IMR-90 (cell line): ENCODE results near the gene MYRFL. TPM values are rescaled to one million over a fixed set of nuclear protein-coding genes. Genes with fewer than 3 reads are reported as not detected.

Experiments used
- ATAC-seq: fragments of 200-7000 bp; cut with Tn5 transposase; 2 replicates; pipeline ENCODE4 v1.9.1; 2020; ENCODE audit warnings: low read depth, mild to moderate bottlenecking, moderate library complexity
- BruUV-seq: library from RNA; stranded (reverse); fragments of 400-500 nt; replicated peaks from 2 replicates; lab custom pipeline; 2021; lab: Mats Ljungman, UMichigan
- CTCF ChIA-PET: fragments of 300-600 bp; formaldehyde crosslinking; extraction: SDS; loops from one replicate; lab custom pipeline; 2021; ENCODE audit warnings: antibody characterized with exemption; lab: Yijun Ruan, JAX
- POLR2A ChIA-PET: fragments of 300-600 bp; sonication (Branson Sonifier 250); formaldehyde crosslinking; loops from one replicate; lab custom pipeline; 2022; ENCODE audit warnings: antibody characterized with exemption; ENCODE audit not compliant: unreplicated experiment; lab: Charles Lee
- DNase-seq: peaks from one replicate; pipeline ENCODE4 v3.0.0; 2013
- H2AFZ ChIP-seq: replicated peaks from 2 replicates; pipeline ENCODE3; 2013; ENCODE audit warnings: low read length, mild to moderate bottlenecking; ENCODE audit not compliant: poor library complexity
- H2AK5ac ChIP-seq: 2 replicates; pipeline ENCODE4 v1.6.1; 2013; ENCODE audit warnings: low read depth, low read length, inconsistent platforms
- H2AK9ac ChIP-seq: replicated peaks from 2 replicates; pipeline ENCODE3; 2013; ENCODE audit warnings: mild to moderate bottlenecking, low read depth, low read length, moderate library complexity; ENCODE audit not compliant: poor library complexity
- H2BK120ac ChIP-seq: 2 replicates; pipeline ENCODE4 v1.6.1; 2013; ENCODE audit warnings: low read depth, low read length, inconsistent platforms
- H2BK15ac ChIP-seq: 3 replicates; pipeline ENCODE4 v1.6.1; 2013; ENCODE audit warnings: low read depth, low read length, inconsistent platforms
- H2BK20ac ChIP-seq: 2 replicates; pipeline ENCODE4 v1.6.1; 2013; ENCODE audit warnings: low read depth, mild to moderate bottlenecking, inconsistent platforms, low read length, moderate library complexity
- H2BK5ac ChIP-seq: 2 replicates; pipeline ENCODE4 v1.6.1; 2013; ENCODE audit warnings: mild to moderate bottlenecking, low read depth, low read length, inconsistent platforms; ENCODE audit not compliant: poor library complexity, severe bottlenecking
- H3K14ac ChIP-seq: replicated peaks from 2 replicates; pipeline ENCODE4 v1.6.1; 2013; ENCODE audit warnings: low read depth, low read length, inconsistent platforms
- H3K18ac ChIP-seq: 2 replicates; pipeline ENCODE4 v1.6.1; 2013; ENCODE audit warnings: low read depth, low read length, control low read depth
- H3K23ac ChIP-seq: 2 replicates; pipeline ENCODE4 v1.6.1; 2013; ENCODE audit warnings: low read depth, low read length, inconsistent platforms
- H3K27ac ChIP-seq: 2 replicates; pipeline ENCODE4 v1.5.1; 2013; ENCODE audit warnings: mild to moderate bottlenecking, control low read depth, low read length; ENCODE audit not compliant: insufficient read depth
- H3K27me3 ChIP-seq: 2 replicates; pipeline ENCODE4 v1.6.1; 2013; ENCODE audit warnings: low read length; ENCODE audit not compliant: control insufficient read depth, insufficient read depth
- H3K36me3 ChIP-seq: 2 replicates; pipeline ENCODE4 v1.6.1; 2013; ENCODE audit warnings: low read length, mixed read lengths; ENCODE audit not compliant: control insufficient read depth, insufficient read depth
- H3K4ac ChIP-seq: 2 replicates; pipeline ENCODE4 v1.6.1; 2013; ENCODE audit warnings: low read depth, low read length, inconsistent platforms
- H3K4me1 ChIP-seq: 2 replicates; pipeline ENCODE4 v1.6.1; 2013; ENCODE audit warnings: low read length, mixed read lengths; ENCODE audit not compliant: control insufficient read depth, insufficient read depth
- H3K4me2 ChIP-seq: 2 replicates; pipeline ENCODE4 v1.6.1; 2013; ENCODE audit warnings: low read depth, mild to moderate bottlenecking, control low read depth, low read length, moderate library complexity
- H3K4me3 ChIP-seq: 2 replicates; pipeline ENCODE4 v1.5.1; 2013; ENCODE audit warnings: low read depth, mild to moderate bottlenecking, control low read depth, low read length, moderate library complexity; ENCODE audit not compliant: insufficient read depth
- H3K56ac ChIP-seq: 2 replicates; pipeline ENCODE4 v1.6.1; 2013; ENCODE audit warnings: low read length, inconsistent platforms; ENCODE audit not compliant: insufficient read depth; ENCODE audit errors: extremely low read depth
- H3K79me1 ChIP-seq, 2 experiments: 2 replicates each; pipeline ENCODE4 v1.6.1; 2013; ENCODE audit warnings: low read length in 2 of 2, inconsistent platforms in 1 of 2, low read depth in 1 of 2
- H3K9ac ChIP-seq: 2 replicates; pipeline ENCODE4 v1.6.1; 2013; ENCODE audit warnings: low read depth, low read length, control low read depth
- H3K9me1 ChIP-seq: 2 replicates; pipeline ENCODE4 v1.6.1; 2013; ENCODE audit warnings: low read length, inconsistent platforms; ENCODE audit not compliant: insufficient read depth
- H3K9me3 ChIP-seq: 2 replicates; pipeline ENCODE4 v1.6.1; 2013; ENCODE audit warnings: low read length; ENCODE audit not compliant: control insufficient read depth, insufficient read depth
- H4K20me1 ChIP-seq: 2 replicates; pipeline ENCODE4 v1.6.1; 2013; ENCODE audit warnings: low read length, inconsistent platforms; ENCODE audit not compliant: insufficient read depth
- H4K5ac ChIP-seq: 2 replicates; pipeline ENCODE4 v1.6.1; 2013; ENCODE audit warnings: mild to moderate bottlenecking, low read depth, low read length, control low read depth
- H4K8ac ChIP-seq, 2 experiments: 2 replicates each; pipeline ENCODE4 v1.6.1; 2013; ENCODE audit warnings: low read depth in 2 of 2, low read length in 2 of 2, control low read depth in 1 of 2, inconsistent platforms in 1 of 2
- H4K91ac ChIP-seq: 2 replicates; pipeline ENCODE4 v1.6.1; 2013; ENCODE audit warnings: low read depth, low read length, inconsistent platforms; ENCODE audit not compliant: insufficient read depth
- BHLHE40 ChIP-seq: fragments of 150-350 bp; IDR thresholded peaks from 2 replicates; pipeline ENCODE4 v1.6.1; 2016; ENCODE audit warnings: mild to moderate bottlenecking, low read depth, low read length
- CEBPB ChIP-seq: IDR thresholded peaks from 2 replicates; pipeline ENCODE4 v1.6.1; 2012; ENCODE audit warnings: low read depth, low read length, improper control_type of control experiment
- CHD1 ChIP-seq: IDR thresholded peaks from 2 replicates; pipeline ENCODE4 v1.6.1; 2012; ENCODE audit warnings: low read depth, low read length, improper control_type of control experiment
- CTCF ChIP-seq: conservative IDR thresholded peaks from 2 replicates; pipeline ENCODE4 v1.5.1; 2012; ENCODE audit warnings: mild to moderate bottlenecking, low read depth, low read length, improper control_type of control experiment
- ELK1 ChIP-seq: fragments of 150-350 bp; IDR thresholded peaks from 2 replicates; pipeline ENCODE4 v1.6.1; 2016; ENCODE audit warnings: low read depth, mild to moderate bottlenecking, low read length, moderate library complexity, borderline replicate concordance
- FOS ChIP-seq: fragments of 150-350 bp; IDR thresholded peaks from 2 replicates; pipeline ENCODE4 v1.6.1; 2016; ENCODE audit warnings: low read depth, low read length
- MAFK ChIP-seq: IDR thresholded peaks from 2 replicates; pipeline ENCODE4 v1.6.1; 2012; ENCODE audit warnings: low read depth, low read length, improper control_type of control experiment
- MAZ ChIP-seq: IDR thresholded peaks from 2 replicates; pipeline ENCODE4 v1.6.1; 2012; ENCODE audit warnings: low read depth, mild to moderate bottlenecking, low read length, improper control_type of control experiment, moderate library complexity, borderline replicate concordance
- MXI1 ChIP-seq: IDR thresholded peaks from 2 replicates; pipeline ENCODE4 v1.6.1; 2012; ENCODE audit warnings: low read depth, mild to moderate bottlenecking, low read length, moderate library complexity, borderline replicate concordance
- NFE2L2 ChIP-seq: fragments of 150-350 bp; IDR thresholded peaks from 2 replicates; pipeline ENCODE4 v1.6.1; 2016; ENCODE audit warnings: low read depth, mild to moderate bottlenecking, low read length
- POLR2A ChIP-seq: IDR thresholded peaks from 2 replicates; pipeline ENCODE4 v1.6.1; 2012; ENCODE audit warnings: mild to moderate bottlenecking, low read depth, low read length
- RAD21 ChIP-seq: IDR thresholded peaks from 2 replicates; pipeline ENCODE4 v1.6.1; 2012; ENCODE audit warnings: low read length, improper control_type of control experiment
- RCOR1 ChIP-seq: IDR thresholded peaks from 2 replicates; pipeline ENCODE4 v1.6.1; 2012; ENCODE audit warnings: mild to moderate bottlenecking, low read length, improper control_type of control experiment; ENCODE audit not compliant: insufficient replicate concordance
- RFX5 ChIP-seq: IDR thresholded peaks from 2 replicates; pipeline ENCODE4 v1.8.0; 2012; ENCODE audit warnings: low read depth, mild to moderate bottlenecking, low read length, moderate library complexity
- SMC3 ChIP-seq: fragments of 150-350 bp; IDR thresholded peaks from 2 replicates; pipeline ENCODE4 v1.6.1; 2016; ENCODE audit warnings: low read depth, mild to moderate bottlenecking, antibody characterized with exemption, low read length, moderate library complexity
- WGBS, 2 experiments: methylation state at CpG; one replicate each; pipeline versions ENCODE4 v1.1.5 to v1.1.7; 2013; ENCODE audit warnings: missing lambda C conversion rate in 2 of 2; ENCODE audit not compliant: insufficient read length in 1 of 2; ENCODE audit errors: extremely low coverage in 2 of 2; 5-methylcytosine and 5-hydroxymethylcytosine counted together
- dilution Hi-C: fragments of 300-500 bp; cut with HindIII; formaldehyde crosslinking; loops from one replicate; pipeline ENCODE4 v1.14.3; 2018; ENCODE audit warnings: low sequenced_read_pairs; ENCODE audit not compliant: unreplicated experiment
- in situ Hi-C: fragments of 300-500 bp; cut with MboI; formaldehyde crosslinking; loops from 3 replicates; pipeline ENCODE4 v1.14.3; 2019; ENCODE audit warnings: low sequenced_read_pairs, inconsistent platforms, mixed read lengths
- intact Hi-C: fragments of 100-400 bp; cut with micrococcal nuclease; formaldehyde crosslinking; loops from 2 replicates; pipeline ENCODE4 v1.10.0; 2022
- polyA plus RNA-seq, 3 experiments: library from polyadenylated mRNA; depleted of rRNA; stranded (reverse); fragments of >200 nt; gene quantifications; 2 replicates each; pipeline ENCODE4 v1.2.3, GENCODE V29; 2012; ENCODE audit warnings: low replicate concordance in 1 of 3
- total RNA-seq: library from RNA; depleted of rRNA; stranded (reverse); fragments of >200 nt; gene quantifications from 2 replicates; pipeline ENCODE4 v1.2.3, GENCODE V29; 2012
- TF ChIP-seq, protein P1 (sequence below): fragments of 150-350 bp; IDR thresholded peaks from 2 replicates; pipeline ENCODE4 v1.6.1; 2017; ENCODE audit warnings: mild to moderate bottlenecking, antibody characterized with exemption, low read length, low read depth

MYRFL gene
- total and polyA plus RNA-seq, 2 of the 4 experiments (the other 2 are of a cell fraction) = not detected

- Histone ChIP-seq H2AFZ (no peak overlapping the region), H3K9ac (no peak overlapping the region), H3K4ac (no peak overlapping the region), H3K14ac (no peak overlapping the region), H2AK9ac (no peak overlapping the region), H3K27me3 (no peaks in the 10 kb centered on the region), H4K91ac (no peak overlapping the region), H4K20me1 (no peaks in the 10 kb centered on the region), H3K56ac (no peak overlapping the region), H3K9me1 (no peaks in the 10 kb centered on the region), H4K8ac (no peak overlapping the region), H2BK15ac (no peak overlapping the region), H3K4me3 (no peak overlapping the region), H2BK5ac (no peak overlapping the region), H3K79me1 (no peaks in the 10 kb centered on the region), H3K36me3 (no peaks in the 10 kb centered on the region), H3K9me3 (no peaks in the 10 kb centered on the region), H3K18ac (no peak overlapping the region), H3K4me2 (no peak overlapping the region), H3K27ac (no peak overlapping the region), H4K5ac (no peak overlapping the region), H2AK5ac (no peak overlapping the region), H3K4me1 (no peaks in the 10 kb centered on the region), H2BK120ac (no peak overlapping the region), H2BK20ac (no peak overlapping the region), H3K23ac (no peak overlapping the region)
- intact Hi-C loops = no loop called here
- in situ Hi-C loops = no loop called here
- dilution Hi-C loops = no loop called here
- no TSS peak for BruUV-seq
- no CpG with 5 or more reads among the region's 6 CpGs for WGBS, 2 experiments
- POLR2A ChIA-PET = no interaction called here
- no peak for DNase-seq
- no peak for ATAC-seq
- no peak for TF ChIP-seq FOS
- no peak for TF ChIP-seq ELK1
- no peak for TF ChIP-seq MAFK
- no peak for TF ChIP-seq RCOR1
- TF ChIP-seq CEBPB = no peak
- TF ChIP-seq RAD21 = no peak
- TF ChIP-seq CHD1 = no peak
- TF ChIP-seq MAZ = no peak
- no peak for TF ChIP-seq CTCF
- no peak for TF ChIP-seq SMC3
- TF ChIP-seq MXI1 = no peak
- TF ChIP-seq, protein P1, sequence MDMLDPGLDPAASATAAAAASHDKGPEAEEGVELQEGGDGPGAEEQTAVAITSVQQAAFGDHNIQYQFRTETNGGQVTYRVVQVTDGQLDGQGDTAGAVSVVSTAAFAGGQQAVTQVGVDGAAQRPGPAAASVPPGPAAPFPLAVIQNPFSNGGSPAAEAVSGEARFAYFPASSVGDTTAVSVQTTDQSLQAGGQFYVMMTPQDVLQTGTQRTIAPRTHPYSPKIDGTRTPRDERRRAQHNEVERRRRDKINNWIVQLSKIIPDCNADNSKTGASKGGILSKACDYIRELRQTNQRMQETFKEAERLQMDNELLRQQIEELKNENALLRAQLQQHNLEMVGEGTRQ = no peak
- TF ChIP-seq BHLHE40 = no peak
- no peak for TF ChIP-seq RFX5
- no peak for TF ChIP-seq POLR2A
- TF ChIP-seq NFE2L2 = no peak
- CTCF ChIA-PET = no interaction called here
Measured at GRCh38 chr12:69949311-69950002, 124.4 kb downstream of the MYRFL start.
